KG1 (cell line): ENCODE results near the gene SLC30A7.
"Not testable (repeated sequence)": the region's sequence is repeated elsewhere in the genome, so short reads cannot be mapped to it uniquely, and the experiment has no call there.

ENCODE experiments used
- DNase-seq: peaks from one replicate; lab custom pipeline; 2025; lab: John Stamatoyannopoulos, UW

Gene SLC30A7

GRCh38 chr1:100891380-100891779 is 4.5 kb upstream of the SLC30A7 start:
- DNase-seq: no peak

- DNase-seq: no peak
These were observed 3.3 kb upstream of the SLC30A7 start for GRCh38 chr1:100892554-100892953.

- no peak for DNase-seq
These were observed 2.2 kb upstream of the SLC30A7 start for GRCh38 chr1:100893718-100894117.

DNA sequence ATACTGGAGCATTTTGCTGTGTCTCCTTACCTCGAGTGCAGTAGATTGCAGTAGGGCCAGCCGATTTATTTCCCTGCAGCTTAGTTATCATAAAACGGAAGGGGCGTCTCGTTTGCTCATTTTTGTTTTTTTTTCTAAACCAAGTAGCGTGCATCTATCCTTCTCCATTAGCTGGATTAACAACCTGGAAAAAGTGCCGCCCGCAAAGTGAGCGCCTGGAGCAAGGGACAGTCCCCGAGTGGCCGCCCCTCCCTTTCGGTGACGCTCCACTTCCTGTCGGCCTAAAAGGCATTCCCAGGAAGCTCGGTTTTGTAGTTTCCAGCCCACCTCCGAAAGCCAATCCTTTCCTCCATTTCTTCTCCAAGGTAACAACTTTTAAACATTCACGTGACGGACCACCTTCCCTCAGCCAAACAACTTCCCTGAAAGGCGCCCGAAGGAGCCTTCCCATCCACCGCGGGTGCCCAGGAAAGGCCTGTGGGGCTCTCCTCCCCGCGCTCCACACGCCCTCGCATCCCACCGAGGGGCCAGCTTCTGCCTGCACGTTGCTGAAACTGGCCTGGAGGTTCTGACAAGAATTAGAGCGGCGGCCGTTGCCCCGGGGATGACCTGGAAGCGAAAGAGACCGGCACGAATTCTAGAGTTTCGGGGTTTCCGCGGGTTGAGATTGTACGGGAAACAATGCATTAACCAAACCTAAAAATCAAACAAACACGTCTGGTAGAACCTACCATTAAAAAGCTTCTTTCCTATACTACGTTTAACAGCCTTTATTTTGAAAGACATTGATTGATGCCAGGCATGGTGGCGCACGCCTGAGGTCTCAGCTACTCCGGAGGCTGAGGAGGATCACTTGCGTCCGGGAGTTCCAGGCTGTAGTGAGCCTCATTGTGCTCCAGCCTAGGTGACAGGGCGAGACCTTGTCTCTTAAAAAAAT is 1.0 kb upstream of the SLC30A7 start, which contains the start of gene EXTL2:
EXTL2 (minus strand) TSS at position 240 of the 937 bp plus-strand sequence. CDS start 6,085 bp downstream, outside the sequence.
- peak; percentile 42 for DNase-seq

DNA sequence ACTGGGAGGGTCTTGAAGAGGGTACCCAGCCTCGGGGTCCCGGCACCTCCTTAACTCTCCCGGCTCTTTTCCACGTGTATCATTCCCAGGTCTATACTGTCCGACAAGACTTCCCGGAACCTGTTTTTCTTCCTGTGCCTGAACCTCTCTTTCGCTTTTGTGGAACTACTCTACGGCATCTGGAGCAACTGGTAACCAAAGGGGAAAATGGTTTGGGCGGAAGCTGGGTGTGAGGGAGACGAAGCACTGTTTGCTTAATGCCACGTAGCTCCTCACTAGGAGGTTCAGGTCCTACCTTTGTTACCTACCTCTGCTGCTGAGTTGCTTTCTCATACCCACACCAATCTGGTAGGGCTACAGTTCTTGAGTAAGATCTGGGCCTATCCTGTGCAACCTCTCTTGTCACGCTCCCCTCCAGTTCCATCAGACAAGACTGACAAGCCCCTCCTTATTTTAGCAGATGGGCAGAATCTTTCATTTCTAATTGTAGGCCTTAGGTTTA is 642 bp downstream of the SLC30A7 start:
- peak; percentile 47 for DNase-seq

- DNase-seq: no peak
These were observed 6.5 kb downstream of the SLC30A7 start for GRCh38 chr1:100902365-100902764.

DNA sequence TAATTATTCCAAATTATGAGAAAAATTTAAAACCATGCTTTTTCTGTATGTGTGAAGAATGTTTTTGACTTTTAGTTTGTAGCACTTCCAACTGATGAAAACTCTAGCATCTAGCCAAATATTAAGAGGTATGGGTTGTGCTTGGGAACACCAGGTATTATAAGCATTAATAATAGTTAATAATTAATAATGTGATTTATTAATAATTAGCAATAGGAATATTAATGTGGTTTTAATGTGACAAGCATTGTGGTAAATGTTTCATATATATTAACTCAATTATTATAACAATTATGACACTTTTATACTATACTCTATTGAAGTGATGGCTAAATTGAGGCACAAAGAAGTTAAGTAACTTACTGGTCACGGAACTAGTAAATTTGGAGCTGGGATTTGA is 7.9 kb downstream of the SLC30A7 start:
- DNase-seq: no peak

- DNase-seq: no peak
These were observed 8.6 kb downstream of the SLC30A7 start for GRCh38 chr1:100904528-100904927.

DNA sequence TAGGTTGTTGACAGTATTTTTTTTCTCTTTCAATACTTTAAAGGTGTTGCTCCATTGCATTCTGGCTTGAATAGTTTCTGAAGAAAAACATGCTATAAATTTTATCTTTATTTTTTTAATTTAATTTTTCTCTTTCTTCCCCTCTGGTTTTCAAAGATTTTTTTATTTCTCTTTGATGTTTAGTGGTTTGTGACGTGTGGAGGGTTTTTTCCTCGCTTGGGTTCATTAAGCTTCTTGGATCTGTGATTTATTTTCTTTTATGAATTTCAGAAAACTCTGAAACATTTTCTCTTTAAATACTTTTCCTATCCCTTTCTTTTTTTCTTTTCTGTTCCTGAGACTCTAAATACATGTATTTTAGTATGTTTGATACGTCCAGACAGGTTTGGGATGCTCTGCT is 9.3 kb downstream of the SLC30A7 start:
- DNase-seq: no peak

DNA sequence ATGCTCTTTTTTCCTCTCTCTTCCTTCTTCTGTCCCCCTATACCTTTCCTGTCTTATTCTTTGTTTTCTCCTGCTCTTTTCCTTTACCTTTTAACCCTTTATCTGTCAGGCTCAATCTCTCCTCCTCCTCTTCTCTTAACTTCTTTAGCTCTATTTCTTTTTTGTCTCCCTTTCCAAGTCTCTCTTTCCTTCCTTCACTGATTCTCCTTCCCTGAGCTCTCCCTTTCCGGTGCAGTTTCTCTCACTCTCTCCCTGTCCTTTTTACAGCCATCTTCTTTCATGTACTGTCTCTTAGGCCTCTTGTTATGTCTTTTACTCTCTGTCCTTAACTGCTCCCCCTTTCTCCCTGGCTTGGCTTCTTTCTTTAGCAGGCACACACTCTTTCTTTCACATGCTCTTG is 12.0 kb downstream of the SLC30A7 start:
- no peak for DNase-seq

GRCh38 chr1:100909018-100909417 is 13.1 kb downstream of the SLC30A7 start:
- no peak for DNase-seq

DNA sequence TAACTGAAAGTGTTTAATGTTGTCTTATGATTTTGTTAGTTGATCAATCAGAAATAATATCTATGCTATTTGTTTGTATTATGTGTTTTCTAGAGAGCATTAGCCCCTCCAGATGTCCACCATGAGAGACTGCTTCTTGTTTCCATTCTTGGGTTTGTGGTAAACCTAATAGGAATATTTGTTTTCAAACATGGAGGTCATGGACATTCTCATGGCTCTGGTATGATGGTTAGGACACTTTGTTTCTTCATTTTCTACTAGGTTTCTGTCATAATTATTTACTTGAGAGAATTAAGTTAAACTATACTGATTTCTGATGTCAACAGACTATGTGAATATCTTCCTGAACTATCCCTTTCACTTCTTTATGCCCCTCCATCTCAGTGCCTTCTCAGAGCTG is 16.1 kb downstream of the SLC30A7 start:
- no peak for DNase-seq

DNA sequence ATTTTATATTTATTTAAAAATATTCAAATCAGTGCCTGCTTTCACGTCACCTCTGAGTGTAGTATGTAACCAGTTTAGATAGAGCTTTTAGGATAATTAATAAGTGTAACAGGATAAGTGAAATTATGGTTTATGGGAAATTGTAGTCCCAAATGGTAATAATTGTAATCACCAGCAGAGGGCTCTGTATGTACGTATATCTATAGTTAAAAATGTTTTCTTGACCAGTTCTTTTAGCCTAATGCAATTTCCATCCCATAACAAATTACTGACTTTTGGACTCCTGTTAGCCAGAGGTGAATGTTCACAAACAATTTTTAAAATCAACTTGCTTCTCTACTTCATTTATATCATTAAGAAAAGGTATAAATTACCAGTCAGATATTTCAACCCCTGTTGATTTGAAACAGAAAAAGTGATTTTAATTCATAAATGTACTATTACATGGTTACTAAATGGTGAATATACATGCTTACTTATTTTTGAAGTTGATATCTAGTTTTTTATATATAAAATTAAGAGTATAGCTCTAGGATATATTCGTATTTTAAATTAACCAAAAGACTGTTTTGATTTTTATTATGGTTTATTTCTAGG is 25.3 kb downstream of the SLC30A7 start:
- DNase-seq: peak; percentile 36

DNA sequence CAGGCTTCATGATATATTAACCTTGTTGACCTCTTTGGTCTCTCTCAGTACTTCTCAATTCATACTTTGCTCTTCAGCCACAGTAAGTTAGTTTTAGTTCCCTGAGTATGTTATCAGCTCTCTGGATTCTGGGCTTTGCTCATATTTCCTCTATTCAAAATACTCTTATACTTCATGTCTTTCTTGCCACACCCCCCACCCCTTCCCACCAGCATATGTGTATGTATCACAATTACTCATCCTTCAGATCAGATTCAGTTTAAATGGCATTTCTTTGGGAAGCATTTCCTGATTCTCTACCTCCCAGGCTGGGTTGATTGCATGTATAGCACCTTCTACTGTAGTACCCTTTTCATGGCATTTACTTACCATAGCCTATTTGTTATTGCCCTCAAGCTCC is 28.3 kb downstream of the SLC30A7 start:
- no peak for DNase-seq

GRCh38 chr1:100924991-100925390 is 29.1 kb downstream of the SLC30A7 start:
- DNase-seq: no peak

GRCh38 chr1:100926240-100926639 is 30.4 kb downstream of the SLC30A7 start:
- DNase-seq: no peak

- no peak for DNase-seq
These were observed 31.4 kb downstream of the SLC30A7 start for GRCh38 chr1:100927276-100927675.

DNA sequence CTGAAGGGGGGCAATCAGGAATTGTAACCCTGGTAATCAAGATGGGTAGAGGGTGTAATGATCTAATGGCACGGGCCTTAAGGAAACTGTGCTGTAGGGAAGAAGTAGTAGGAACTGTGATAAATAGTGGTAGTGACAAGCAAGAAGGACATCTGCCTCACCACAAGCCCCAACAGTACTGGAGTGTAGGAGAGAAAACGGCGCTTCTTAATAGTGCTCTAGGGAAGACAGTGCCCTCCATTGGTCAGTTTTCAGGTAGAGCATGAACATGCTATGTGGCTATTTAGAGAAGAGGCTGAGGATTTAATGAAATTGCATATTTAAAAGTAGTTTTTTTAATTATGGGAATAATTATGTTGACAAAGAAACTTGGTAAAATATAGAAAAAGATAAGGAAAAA is 32.2 kb downstream of the SLC30A7 start:
- DNase-seq: no peak

DNA sequence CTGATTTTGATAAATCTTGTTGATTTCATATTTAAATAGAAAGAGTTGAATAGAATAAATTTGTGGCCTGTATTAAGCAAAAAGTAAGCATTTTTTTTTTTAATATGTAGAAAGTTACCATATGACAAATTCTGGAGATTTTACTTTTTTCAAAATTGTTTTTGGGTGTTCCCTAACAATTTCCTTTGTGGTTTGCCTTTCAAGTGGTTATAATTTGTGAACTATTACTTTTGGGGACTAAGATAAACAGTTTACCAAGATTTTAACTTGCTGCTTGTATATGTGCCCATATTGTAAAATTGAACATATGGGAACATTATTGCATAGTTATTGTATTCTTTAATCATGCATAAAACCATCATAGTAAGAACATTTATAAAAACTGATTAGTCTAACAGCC is 34.6 kb downstream of the SLC30A7 start:
- no peak for DNase-seq

GRCh38 chr1:100931716-100932115 is 35.8 kb downstream of the SLC30A7 start:
- no peak for DNase-seq

GRCh38 chr1:100933555-100933954 is 37.7 kb downstream of the SLC30A7 start:
- not testable (repeated sequence) for DNase-seq

- no peak for DNase-seq
These were observed 40.5 kb downstream of the SLC30A7 start for GRCh38 chr1:100936194-100936967.
